Lower leg skin (tissue), 4 donors: ENCODE results near the gene SEPTIN2. TPM values are rescaled to one million over a fixed set of nuclear protein-coding genes. Genes with fewer than 3 reads are reported as not detected.

ENCODE experiments used
- DNase-seq, 2 donors: peaks; one replicate each; pipeline ENCODE4 v3.0.0-alpha.2; 2019; ENCODE audit warnings: low spot score in 2 of 2
- H3K4me3 ChIP-seq: fragments of 200-600 bp; sonication (generic); 2 replicates; pipeline ENCODE4 v1.5.1; 2017; ENCODE audit warnings: mild to moderate bottlenecking, low read depth; ENCODE audit not compliant: poor library complexity, severe bottlenecking
- CTCF ChIP-seq, 3 donors: fragments of 450-650 bp; IDR thresholded peaks; one replicate each; pipeline ENCODE4 v1.5.1; 2016; ENCODE audit warnings: antibody characterized with exemption in 3 of 3, mild to moderate bottlenecking in 3 of 3, moderate library complexity in 2 of 3
- POLR2A ChIP-seq, 2 donors: fragments of 450-650 bp; IDR thresholded peaks; one replicate each; pipeline ENCODE4 v1.6.1; 2016 to 2017; ENCODE audit warnings: antibody characterized with exemption in 2 of 2, mild to moderate bottlenecking in 1 of 2, moderate library complexity in 1 of 2
- WGBS, 2 donors: methylation state at CpG; one replicate each; pipeline ENCODE4 v1.1.5; 2018; 5-methylcytosine and 5-hydroxymethylcytosine counted together
- intact Hi-C: fragments of 100-400 bp; cut with DNase I; formaldehyde crosslinking; loops from one replicate; pipeline ENCODE4 v1.15.0; 2023; ENCODE audit warnings: low total_unique reads
- total RNA-seq, 4 donors: library from RNA; depleted of rRNA; stranded (reverse); fragments of >200 nt; gene quantifications; one replicate each; pipeline ENCODE4 v1.1.0, GENCODE V29; 2016

SEPTIN2 gene
- total RNA-seq = 100 to 1,000 TPM in 3 of 4 donors, 10 to 100 TPM in 1; 97.3 to 164 (median 124) TPM

- 0% methylated on average over 21 to 38 of the region's 75 CpGs for WGBS, 2 donors
- no peak for TF ChIP-seq CTCF (IDR thresholded peaks at IDR 0.05)
- TF ChIP-seq POLR2A (IDR thresholded peaks at IDR 0.05) = peak in 1 of 2 donors; percentile 67
- intact Hi-C loops = loop anchor here (1.0 kb wide), 1 partner anchor 39 kb away; no protein-coding TSS in a partner anchor
- peak; percentile 76 to 95 for DNase-seq
- peak within 1 kb of the TSS; percentile 87 for H3K4me3 ChIP-seq
These were observed at the start of gene SEPTIN2 for GRCh38 chr2:241315879-241316631. SEPTIN2 (plus strand) TSS chr2:241315925; CDS start chr2:241324233, 8,308 bp downstream.

- intact Hi-C loops = no loop called here
- H3K4me3 ChIP-seq = no peak overlapping the region
- 78 to 89% methylated on average over 12 of the region's 12 CpGs for WGBS, 2 donors
- TF ChIP-seq CTCF (IDR thresholded peaks at IDR 0.05) (no peak), POLR2A (IDR thresholded peaks at IDR 0.05) (no peak)
- peak in 1 of 2 donors; percentile 52 for DNase-seq
These were observed 48.3 kb upstream of the SEPTIN2 start for GRCh38 chr2:241267249-241268067.

DNA sequence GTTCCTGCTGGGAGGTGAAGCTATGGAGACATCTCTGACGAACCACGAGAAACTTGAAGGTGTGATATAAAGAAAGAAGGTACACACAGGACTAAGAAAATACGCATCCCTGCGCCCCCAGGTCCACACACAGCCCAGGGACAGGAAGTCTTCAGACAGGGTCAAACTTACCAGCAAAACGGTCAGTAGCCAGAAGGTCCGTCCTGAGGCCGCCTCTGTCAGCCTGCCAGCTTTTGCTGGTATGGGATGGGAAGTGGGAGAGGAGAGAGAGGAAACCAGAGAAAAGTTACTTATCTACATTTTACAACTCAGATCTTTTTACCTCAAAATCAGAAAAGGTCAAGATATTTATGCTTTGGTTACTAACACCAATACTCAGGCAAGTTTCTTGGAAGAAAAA lies 47.4 kb upstream of the SEPTIN2 start:
- intact Hi-C loops = no loop called here
- peak in 1 of 2 donors; percentile 78 for DNase-seq
- no peak overlapping the region for H3K4me3 ChIP-seq
- WGBS, 2 donors = 67 to 71% methylated on average over 7 of the region's 7 CpGs
- TF ChIP-seq CTCF (IDR thresholded peaks at IDR 0.05) (no peak), POLR2A (IDR thresholded peaks at IDR 0.05) (no peak)

DNA sequence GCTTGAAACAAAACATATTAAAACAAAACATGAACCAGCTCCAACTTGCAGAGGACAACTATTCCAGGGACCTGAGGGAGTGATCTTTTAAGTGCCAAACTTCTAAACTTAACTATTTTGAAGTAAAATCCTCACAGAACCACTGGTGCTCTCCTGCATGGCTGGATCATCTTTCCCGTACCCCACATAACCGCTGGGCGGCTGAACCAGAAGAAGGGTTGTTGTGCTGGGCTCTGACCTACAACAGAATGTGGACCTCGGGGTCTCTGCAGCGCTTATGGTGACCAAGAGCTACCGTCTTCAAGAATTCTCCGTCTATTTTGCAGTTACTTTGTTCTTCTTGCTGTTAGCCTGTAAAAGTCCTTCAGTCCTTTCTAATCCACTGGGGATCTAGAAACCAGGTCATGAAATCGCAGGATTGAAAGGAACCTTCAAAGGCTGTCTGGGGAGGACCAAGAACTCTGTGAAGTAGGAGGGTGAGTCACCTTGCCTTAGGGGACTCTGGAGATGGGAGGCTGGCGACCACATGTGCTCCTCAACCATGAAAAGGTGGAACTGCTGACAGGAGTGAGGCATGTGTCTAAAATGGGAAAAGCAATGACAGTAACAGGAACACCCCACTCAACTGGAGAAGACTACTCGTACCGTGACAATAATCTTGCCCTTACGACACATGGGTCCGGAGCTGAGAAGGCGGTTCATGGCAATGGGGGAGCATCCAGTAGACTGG lies 46.8 kb upstream of the SEPTIN2 start:
- 64 to 75% methylated on average over 14 of the region's 14 CpGs for WGBS, 2 donors
- peak in 1 of 2 donors; percentile 57 for DNase-seq
- intact Hi-C loops = no loop called here
- TF ChIP-seq CTCF (IDR thresholded peaks at IDR 0.05) = no peak
- TF ChIP-seq POLR2A (IDR thresholded peaks at IDR 0.05) = no peak
- no peak overlapping the region for H3K4me3 ChIP-seq

DNA sequence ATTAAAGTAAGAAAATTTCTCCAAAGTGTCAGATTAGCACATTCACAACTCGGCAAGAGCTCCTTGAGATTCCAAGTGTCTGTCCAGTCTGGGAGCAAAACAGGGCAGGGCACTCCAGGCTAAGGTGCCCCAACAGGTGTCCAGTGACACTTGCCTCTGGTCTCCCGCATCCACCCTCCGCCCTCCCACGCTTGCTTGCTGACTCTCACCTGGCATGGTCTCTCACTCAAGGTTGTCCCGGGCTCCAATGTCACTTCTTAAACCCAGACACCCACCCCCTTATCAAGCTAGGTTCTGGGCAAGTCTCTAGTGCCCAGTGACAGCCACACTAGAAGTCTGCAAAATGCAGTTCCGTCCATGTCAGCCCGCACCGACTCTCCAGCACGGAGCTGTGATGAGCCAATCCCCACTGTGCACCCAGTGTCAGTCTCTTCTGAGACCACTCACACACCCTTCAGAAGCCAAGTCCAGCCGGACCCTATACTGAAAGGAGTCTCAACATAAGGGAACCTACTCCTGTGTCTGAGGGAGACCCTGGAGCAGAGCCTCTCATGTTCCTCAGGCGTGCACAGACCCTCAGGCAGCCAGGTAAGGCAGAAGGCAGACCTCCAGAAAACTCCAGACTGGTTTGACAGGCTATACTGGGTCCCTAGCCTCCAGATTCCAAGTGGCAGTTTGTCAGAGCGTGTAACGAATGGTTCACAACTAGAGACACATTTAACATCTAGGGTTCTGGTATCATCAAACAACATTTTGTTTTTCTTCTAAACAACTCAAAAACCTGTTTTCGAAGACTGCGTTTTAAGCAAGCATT lies 45.8 kb upstream of the SEPTIN2 start:
- intact Hi-C loops = no loop called here
- no peak overlapping the region for H3K4me3 ChIP-seq
- DNase-seq = peak in 1 of 2 donors; percentile 57
- TF ChIP-seq CTCF (IDR thresholded peaks at IDR 0.05) = no peak
- TF ChIP-seq POLR2A (IDR thresholded peaks at IDR 0.05) = no peak
- 52% methylated on average over 15 of the region's 15 CpGs for WGBS, 2 donors
